HT-29 (cell line): ENCODE measurements around the gene TLE1. TPM values are rescaled to one million over a fixed set of nuclear protein-coding genes. Genes with fewer than 3 reads are reported as not detected.
"Not testable (repeated sequence)": the region's sequence is repeated elsewhere in the genome, so short reads cannot be mapped to it uniquely, and the experiment has no call there.

Experiments used
- DNase-seq: peaks from one replicate; pipeline ENCODE4 v3.0.0-alpha.2; 2015; ENCODE audit warnings: low spot score
- total RNA-seq: library from RNA; depleted of rRNA; stranded (reverse); fragments of >200 nt; shearing (Covaris generic); gene quantifications from 2 replicates; pipeline ENCODE4 v1.2.3, GENCODE V29; 2014

TLE1 gene
- total RNA-seq, 1 experiment from 2014 or later, result 82.1 TPM

GRCh38 chr9:81622471-81623255 is 66.7 kb downstream of the TLE1 start:
- no peak for DNase-seq

DNA sequence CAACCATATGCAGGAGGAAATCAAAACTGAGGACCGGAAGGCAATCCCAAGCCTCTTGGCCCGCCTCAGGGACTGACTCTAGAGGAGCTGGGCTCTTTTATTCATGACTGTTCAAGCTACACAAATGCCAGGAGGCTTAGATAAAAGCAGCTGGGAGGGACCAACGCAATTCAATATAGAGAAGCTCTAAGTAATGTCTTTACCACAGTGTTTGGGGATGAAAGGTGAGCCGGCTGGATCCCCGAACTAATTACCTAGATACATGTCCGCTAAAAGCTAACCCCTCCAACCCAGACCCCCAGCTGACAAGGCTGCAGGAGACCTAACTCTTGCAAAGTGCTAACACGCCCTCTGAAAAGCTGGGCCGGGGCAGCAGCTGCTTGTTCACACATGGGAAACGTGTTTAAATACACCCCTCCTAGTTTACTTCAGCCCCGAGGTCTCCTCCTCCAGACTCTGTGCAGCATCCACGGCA is 67.5 kb downstream of the TLE1 start:
- no peak for DNase-seq

DNA sequence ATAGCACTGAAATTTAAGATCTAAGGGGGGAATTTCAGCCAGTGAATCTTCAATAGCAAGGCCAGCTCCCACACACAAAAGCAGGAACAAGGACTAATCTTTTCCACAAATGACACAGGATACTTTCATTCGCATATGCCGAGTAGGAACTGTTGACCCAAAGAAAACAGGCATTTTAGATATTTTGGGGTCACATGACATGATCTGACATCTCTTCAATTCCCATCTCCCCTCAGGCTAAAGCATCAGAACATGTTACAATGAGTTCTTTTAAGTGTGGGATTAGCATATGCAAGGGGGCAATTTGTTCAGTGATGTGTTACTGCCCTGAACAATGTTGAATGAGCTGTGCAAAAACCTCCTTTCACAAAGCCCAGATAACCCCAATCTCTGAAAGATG is 68.2 kb downstream of the TLE1 start:
- no peak for DNase-seq

GRCh38 chr9:81620002-81620390 is 69.4 kb downstream of the TLE1 start:
- no peak for DNase-seq

- no peak for DNase-seq
These were observed 69.9 kb downstream of the TLE1 start for GRCh38 chr9:81619353-81620001.

DNA sequence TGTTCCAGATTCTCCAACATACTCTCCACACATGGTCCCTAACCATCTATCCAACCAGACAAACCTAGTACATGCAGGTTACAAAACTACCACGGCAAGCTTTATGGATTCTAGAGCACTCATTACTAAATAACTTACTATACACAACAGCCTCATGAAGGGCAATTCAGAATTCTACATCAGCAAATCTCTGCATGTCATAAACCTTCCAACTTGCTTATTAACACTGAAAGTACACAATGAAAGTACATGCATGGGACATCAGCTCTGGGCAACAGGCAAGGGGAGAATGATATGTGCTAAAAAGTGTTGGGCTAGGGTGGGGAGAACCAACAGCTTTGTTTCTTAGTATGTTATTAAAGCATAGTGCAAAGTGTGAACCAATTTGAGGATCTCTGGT is 70.4 kb downstream of the TLE1 start:
- DNase-seq, result no peak

- DNase-seq, result no peak
These were observed 73.2 kb downstream of the TLE1 start for GRCh38 chr9:81616141-81616540.

GRCh38 chr9:81614335-81614734 is 75.0 kb downstream of the TLE1 start:
- DNase-seq, result no peak

GRCh38 chr9:81613002-81613812 is 76.1 kb downstream of the TLE1 start:
- no peak for DNase-seq

DNA sequence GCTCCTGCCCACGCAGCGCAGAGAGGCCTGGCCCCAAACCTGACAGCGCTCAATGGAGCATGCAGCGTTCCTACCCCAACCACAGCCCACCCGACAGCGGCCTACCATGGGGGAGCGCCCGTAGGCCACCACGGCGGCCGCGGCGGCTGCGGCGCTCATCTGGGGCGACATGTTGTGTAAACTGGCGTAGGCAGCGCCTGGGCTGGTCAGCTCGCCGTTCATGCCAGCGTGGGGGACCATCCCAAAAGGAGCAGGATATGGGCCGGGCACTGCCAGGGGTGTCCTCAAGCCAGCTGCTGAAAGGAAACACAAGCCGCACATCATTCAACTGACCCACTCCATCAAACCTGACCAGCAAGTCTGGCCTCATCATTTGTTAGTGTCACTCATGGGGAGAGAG is 77.7 kb downstream of the TLE1 start:
- DNase-seq, result no peak

DNA sequence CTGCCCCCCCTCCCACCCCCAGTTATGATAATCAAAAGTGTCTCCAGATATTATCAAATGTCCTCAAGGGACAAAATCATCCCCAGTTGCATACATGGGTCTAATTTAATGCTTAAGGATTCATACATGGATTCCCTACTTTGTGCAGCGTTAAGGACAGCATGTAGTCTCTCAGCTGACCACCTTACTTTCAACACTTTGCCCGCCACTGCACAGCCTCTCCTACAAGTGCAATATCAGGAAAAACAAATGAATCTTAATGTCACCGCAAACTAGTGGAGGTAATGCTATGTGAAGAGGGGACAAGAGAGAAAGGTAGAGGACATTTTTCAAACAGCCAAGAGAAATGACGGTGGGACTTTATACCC is 78.6 kb downstream of the TLE1 start:
- DNase-seq, result no peak

GRCh38 chr9:81609782-81610739 is 79.3 kb downstream of the TLE1 start:
- DNase-seq, result no peak

- no peak for DNase-seq
These were observed 81.1 kb downstream of the TLE1 start for GRCh38 chr9:81608289-81608657.

DNA sequence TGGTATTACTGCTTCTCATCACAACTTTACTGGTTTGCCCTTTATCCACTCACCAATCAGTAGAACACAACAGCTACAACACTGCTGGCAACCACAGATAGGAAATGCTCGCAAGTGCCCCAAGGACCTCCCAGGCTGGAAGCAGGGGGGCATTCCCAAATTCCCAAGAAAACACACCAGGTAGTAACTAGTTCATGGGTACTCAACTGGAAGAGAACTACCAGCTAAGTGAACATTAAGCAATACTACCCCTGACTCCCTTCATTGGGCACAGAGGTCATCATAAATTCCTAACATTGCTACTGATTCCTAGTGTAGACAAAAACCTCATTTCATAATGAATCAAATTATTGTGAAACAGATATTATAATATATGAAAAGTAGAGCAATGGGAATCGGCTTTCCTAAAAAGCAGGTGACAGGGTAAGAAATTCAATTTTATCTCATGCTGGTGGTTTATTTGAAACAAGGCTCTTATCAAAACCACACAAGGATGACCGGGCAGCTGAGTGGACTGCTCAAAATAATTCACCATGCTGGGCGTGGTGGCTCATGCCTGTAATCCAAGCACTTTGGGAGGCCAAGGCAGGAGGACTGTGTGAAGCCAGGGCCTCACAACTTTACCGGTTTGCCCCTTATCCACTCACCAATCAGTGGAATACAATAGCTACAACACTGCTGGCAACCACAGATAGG is 81.6 kb downstream of the TLE1 start:
- no peak for DNase-seq

DNA sequence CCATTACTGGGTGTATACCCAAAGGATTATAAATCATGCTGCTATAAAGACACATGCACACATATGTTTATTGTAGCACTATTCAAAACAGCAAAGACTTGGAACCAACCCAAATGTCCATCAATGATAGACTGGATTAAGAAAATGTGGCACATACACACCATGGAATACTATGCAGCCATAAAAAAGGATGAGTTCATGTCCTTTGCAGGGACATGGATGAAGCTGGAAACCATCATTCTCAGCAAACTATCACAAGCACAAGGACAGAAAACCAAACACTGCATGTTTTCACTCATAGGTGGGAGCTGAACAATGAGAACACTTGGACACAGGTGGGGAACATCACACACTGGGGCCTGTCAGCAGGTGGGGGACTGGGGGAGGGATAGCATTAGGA is 83.1 kb downstream of the TLE1 start:
- not testable (repeated sequence) for DNase-seq

DNA sequence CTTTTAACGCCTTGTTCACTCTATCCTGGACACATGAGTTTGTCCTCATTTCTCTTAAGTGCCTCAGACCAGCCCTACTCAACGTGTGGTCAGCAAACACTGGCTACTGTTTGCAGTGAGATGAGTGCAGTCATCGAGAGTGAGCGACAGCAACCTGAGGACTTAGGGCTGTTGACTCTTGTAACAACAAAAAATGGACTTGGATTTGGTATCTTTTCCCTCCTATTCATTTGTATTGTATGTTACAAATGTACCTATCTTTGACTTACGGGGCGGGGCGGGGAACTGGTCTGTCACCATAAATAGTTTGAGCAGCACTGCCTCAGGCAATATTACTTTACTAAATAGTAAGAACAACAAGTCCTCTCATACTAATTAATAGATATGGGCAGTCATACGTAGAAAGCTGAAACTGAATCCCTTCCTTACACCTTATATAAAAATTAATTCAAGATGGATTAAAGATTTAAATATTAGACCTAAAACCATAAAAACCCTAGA is 84.1 kb downstream of the TLE1 start:
- DNase-seq, result no peak

GRCh38 chr9:81604306-81605169 is 84.8 kb downstream of the TLE1 start:
- DNase-seq, result no peak

DNA sequence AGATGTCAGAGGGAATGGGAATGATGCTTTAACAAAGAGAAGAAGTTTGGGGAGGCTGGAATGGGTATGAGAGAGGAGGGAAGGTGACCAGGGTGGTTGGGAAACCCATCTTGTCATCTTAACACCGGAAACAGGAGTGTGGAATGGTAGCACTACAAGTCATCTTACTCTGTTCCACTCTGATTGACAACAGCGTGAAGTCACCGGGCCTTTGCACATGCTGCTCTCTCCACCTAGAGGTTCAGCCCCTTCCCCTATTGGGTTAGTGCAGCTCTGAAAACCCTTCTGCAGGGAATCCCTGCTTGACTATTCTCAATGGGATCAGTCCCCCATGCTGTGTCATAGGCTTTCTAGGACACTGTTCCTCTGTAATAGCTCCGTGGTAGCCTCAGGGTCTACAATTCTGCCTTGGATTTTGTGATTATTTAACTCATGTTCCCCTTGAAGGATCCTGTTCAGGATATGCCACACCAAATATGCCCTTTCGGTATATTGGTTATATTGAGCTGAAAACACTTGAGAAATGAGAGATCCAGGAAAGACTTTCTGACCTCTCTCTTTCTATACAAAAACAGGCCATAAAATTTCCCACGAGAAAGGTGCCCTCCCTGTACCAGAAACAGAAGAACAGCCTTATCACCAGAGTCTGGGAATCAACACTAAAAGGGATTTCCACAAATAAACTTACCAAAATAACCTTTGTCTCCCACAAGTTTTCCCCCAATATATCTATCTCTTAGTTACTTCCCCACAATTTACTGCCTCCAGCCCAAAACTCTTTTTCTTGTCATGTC is 86.3 kb downstream of the TLE1 start:
- no peak for DNase-seq
